IPS-20b (cell line): ENCODE measurements around the gene ADPRHL1.

Experiments
- H3K27ac ChIP-seq: one replicate; pipeline ENCODE4 v1.5.1; 2013; ENCODE audit warnings: low read length
- H3K27me3 ChIP-seq: 2 replicates; pipeline ENCODE4 v1.6.1; 2013; ENCODE audit warnings: mild to moderate bottlenecking, low read length, inconsistent platforms; ENCODE audit not compliant: insufficient read depth
- H3K36me3 ChIP-seq: 2 replicates; pipeline ENCODE4 v1.6.1; 2013; ENCODE audit warnings: low read depth, mild to moderate bottlenecking, inconsistent platforms, low read length, moderate library complexity; ENCODE audit not compliant: insufficient read depth
- H3K4me1 ChIP-seq: 2 replicates; pipeline ENCODE4 v1.6.1; 2013; ENCODE audit warnings: mild to moderate bottlenecking, control low read depth, inconsistent platforms, low read length, moderate library complexity; ENCODE audit not compliant: insufficient read depth
- H3K4me3 ChIP-seq: 2 replicates; pipeline ENCODE4 v1.5.1; 2013; ENCODE audit warnings: mild to moderate bottlenecking, low read length, inconsistent platforms
- H3K9ac ChIP-seq: 2 replicates; pipeline ENCODE4 v1.6.1; 2013; ENCODE audit warnings: low read depth, mild to moderate bottlenecking, inconsistent platforms, low read length, moderate library complexity
- H3K9me3 ChIP-seq: 2 replicates; pipeline ENCODE4 v1.6.1; 2013; ENCODE audit warnings: mild to moderate bottlenecking, low read depth, low read length, inconsistent platforms; ENCODE audit not compliant: insufficient read depth

The ADPRHL1 gene

GRCh38 chr13:113452942-113453901, at the start of gene ADPRHL1:
Gene ADPRHL1, minus strand, starts transcription at chr13:113453488. Its CDS starts 51 bp downstream, at chr13:113453437.
- Histone ChIP-seq H3K27ac (no peak within 1 kb of the TSS), H3K4me3 (no peak within 1 kb of the TSS), H3K36me3 (peaks cover 59% of the 10 kb centered on the region), H3K9ac (no peak within 1 kb of the TSS), H3K4me1 (no peaks in the 10 kb centered on the region), H3K27me3 (no peaks in the 10 kb centered on the region), H3K9me3 (no peaks in the 10 kb centered on the region)

GRCh38 chr13:113502686-113503085, 49.4 kb upstream of the ADPRHL1 start:
- Histone ChIP-seq H3K27me3 (no peaks in the 10 kb centered on the region), H3K9ac (no peak overlapping the region), H3K36me3 (peaks cover 89% of the 10 kb centered on the region), H3K4me1 (no peaks in the 10 kb centered on the region), H3K4me3 (no peak overlapping the region), H3K9me3 (no peaks in the 10 kb centered on the region), H3K27ac (no peak overlapping the region)

GRCh38 chr13:113500530-113501265, 47.4 kb upstream of the ADPRHL1 start:
- Histone ChIP-seq H3K9ac (no peak overlapping the region), H3K27ac (no peak overlapping the region), H3K4me1 (peaks cover under 1% of the 10 kb centered on the region; the same call in 1 of the 2 replicates), H3K27me3 (no peaks in the 10 kb centered on the region), H3K36me3 (peaks cover 93% of the 10 kb centered on the region), H3K4me3 (no peak overlapping the region), H3K9me3 (no peaks in the 10 kb centered on the region)

GRCh38 chr13:113499936-113500335, 46.6 kb upstream of the ADPRHL1 start:
- Histone ChIP-seq H3K4me1 (peaks cover 8% of the 10 kb centered on the region), H3K36me3 (peaks cover 85% of the 10 kb centered on the region), H3K4me3 (no peak overlapping the region), H3K9me3 (no peaks in the 10 kb centered on the region), H3K27me3 (no peaks in the 10 kb centered on the region), H3K27ac (no peak overlapping the region), H3K9ac (no peak overlapping the region)

GRCh38 chr13:113498905-113499304, 45.6 kb upstream of the ADPRHL1 start:
- H3K36me3 ChIP-seq: peaks cover 76% of the 10 kb centered on the region
- no peaks in the 10 kb centered on the region for H3K9me3 ChIP-seq
- peaks cover 8% of the 10 kb centered on the region for H3K4me1 ChIP-seq
- no peak overlapping the region for H3K9ac ChIP-seq
- no peak overlapping the region for H3K27ac ChIP-seq
- no peaks in the 10 kb centered on the region for H3K27me3 ChIP-seq
- no peak overlapping the region for H3K4me3 ChIP-seq

GRCh38 chr13:113497217-113497616, 43.9 kb upstream of the ADPRHL1 start:
- H3K36me3 ChIP-seq: peaks cover 59% of the 10 kb centered on the region
- H3K9ac ChIP-seq: no peak overlapping the region
- no peak overlapping the region for H3K4me3 ChIP-seq
- H3K27ac ChIP-seq: no peak overlapping the region
- peaks cover 18% of the 10 kb centered on the region for H3K4me1 ChIP-seq
- H3K9me3 ChIP-seq: no peaks in the 10 kb centered on the region
- H3K27me3 ChIP-seq: no peaks in the 10 kb centered on the region

GRCh38 chr13:113495494-113496210, 42.4 kb upstream of the ADPRHL1 start:
- H3K9me3 ChIP-seq: no peaks in the 10 kb centered on the region
- H3K4me3 ChIP-seq: peak overlapping the region; percentile 52
- peaks cover 20% of the 10 kb centered on the region for H3K4me1 ChIP-seq
- H3K36me3 ChIP-seq: peaks cover 43% of the 10 kb centered on the region
- no peak overlapping the region for H3K27ac ChIP-seq
- peak overlapping the region; percentile 38; the same call in 1 of the 2 replicates for H3K9ac ChIP-seq
- no peaks in the 10 kb centered on the region for H3K27me3 ChIP-seq

GRCh38 chr13:113493315-113493951, 40.1 kb upstream of the ADPRHL1 start:
- no peaks in the 10 kb centered on the region for H3K27me3 ChIP-seq
- H3K4me3 ChIP-seq: peak overlapping the region; percentile 27
- H3K27ac ChIP-seq: no peak overlapping the region
- H3K36me3 ChIP-seq: peaks cover 21% of the 10 kb centered on the region
- H3K9ac ChIP-seq: no peak overlapping the region; the same call in 1 of the 2 replicates
- peaks cover 20% of the 10 kb centered on the region for H3K4me1 ChIP-seq
- no peaks in the 10 kb centered on the region for H3K9me3 ChIP-seq

GRCh38 chr13:113491982-113492381, 38.7 kb upstream of the ADPRHL1 start:
- no peaks in the 10 kb centered on the region for H3K9me3 ChIP-seq
- H3K36me3 ChIP-seq: peaks cover 13% of the 10 kb centered on the region
- H3K27ac ChIP-seq: no peak overlapping the region
- peak overlapping the region; percentile 96 for H3K4me3 ChIP-seq
- H3K4me1 ChIP-seq: peaks cover 21% of the 10 kb centered on the region
- H3K27me3 ChIP-seq: no peaks in the 10 kb centered on the region
- H3K9ac ChIP-seq: peak overlapping the region; percentile 84; the same call in 1 of the 2 replicates

- peak overlapping the region; percentile 84; the same call in 1 of the 2 replicates for H3K9ac ChIP-seq
- peak overlapping the region; percentile 96 for H3K4me3 ChIP-seq
- peak overlapping the region; percentile 23 for H3K27ac ChIP-seq
- peaks cover 25% of the 10 kb centered on the region for H3K4me1 ChIP-seq
- H3K9me3 ChIP-seq: no peaks in the 10 kb centered on the region
- H3K27me3 ChIP-seq: no peaks in the 10 kb centered on the region
- H3K36me3 ChIP-seq: peaks cover 10% of the 10 kb centered on the region; the same call in 1 of the 2 replicates
Measured at GRCh38 chr13:113491418-113491883, 38.2 kb upstream of the ADPRHL1 start.
